GM19324 (cell line): ENCODE data around the gene GAB2.

Experiments
- ATAC-seq: cut with Tn5 transposase; IDR thresholded peaks from one replicate; pipeline ENCODE4 v1.9.1; 2021; ENCODE audit warnings: mild to moderate bottlenecking, moderate library complexity; ENCODE audit not compliant: unreplicated experiment, low FRiP score

Gene GAB2

DNA sequence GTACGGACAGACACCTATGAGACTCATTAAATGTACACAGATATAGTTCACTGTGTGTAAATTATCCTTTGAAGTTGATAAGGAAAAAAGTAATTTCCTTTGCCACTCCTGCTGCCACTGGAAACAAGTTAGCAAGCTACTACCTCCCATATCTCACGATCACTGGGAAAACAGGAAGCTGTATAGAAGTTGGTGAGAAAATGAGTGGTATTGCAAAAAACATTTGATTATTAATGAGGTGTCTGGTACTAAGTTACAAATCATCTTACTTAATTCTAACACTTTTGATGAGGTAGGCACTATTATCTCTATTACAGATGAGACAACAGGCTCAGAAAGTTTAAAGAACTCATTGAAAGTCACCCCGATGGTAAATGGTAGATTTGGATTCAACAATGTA is 68.5 kb downstream of the GAB2 start:
- ATAC-seq = no peak

DNA sequence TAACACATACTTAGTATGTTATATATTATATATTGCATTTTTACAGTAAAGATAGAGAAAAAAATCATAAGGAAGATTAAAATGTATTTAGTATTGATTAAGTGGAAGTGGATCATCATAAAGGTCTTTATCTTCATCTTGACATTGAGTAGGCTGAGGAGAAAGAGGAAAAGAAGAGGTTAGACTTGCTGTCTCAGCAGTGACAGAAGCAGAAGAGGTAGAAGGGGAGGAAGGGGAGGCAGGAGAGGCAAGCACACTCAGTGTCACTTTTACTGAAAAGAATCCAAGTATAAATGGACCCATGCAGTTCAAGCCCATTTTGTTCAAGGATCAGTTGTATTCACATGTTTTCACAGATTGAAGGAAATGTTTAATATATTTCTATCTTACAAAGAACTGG is 69.7 kb downstream of the GAB2 start:
- ATAC-seq = no peak

DNA sequence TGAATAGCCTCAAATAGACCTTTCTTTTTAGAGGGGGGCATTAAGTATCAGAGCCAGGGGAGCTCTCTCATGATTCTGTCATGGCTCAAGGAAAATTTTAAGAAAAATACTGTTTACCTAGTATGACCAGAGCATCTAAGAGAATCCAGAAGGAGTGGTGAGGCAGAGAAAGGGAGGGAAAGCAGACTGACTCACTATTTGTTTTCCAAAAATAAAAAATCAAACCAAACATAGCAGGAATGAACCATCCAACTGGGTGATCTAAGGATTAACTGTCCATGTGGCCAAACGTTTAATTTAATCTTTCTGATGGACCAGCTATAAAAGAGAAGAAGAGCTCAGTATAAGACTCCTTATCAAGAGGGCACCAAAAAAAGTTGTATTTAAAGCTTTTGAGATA is 70.8 kb downstream of the GAB2 start:
- ATAC-seq = no peak

DNA sequence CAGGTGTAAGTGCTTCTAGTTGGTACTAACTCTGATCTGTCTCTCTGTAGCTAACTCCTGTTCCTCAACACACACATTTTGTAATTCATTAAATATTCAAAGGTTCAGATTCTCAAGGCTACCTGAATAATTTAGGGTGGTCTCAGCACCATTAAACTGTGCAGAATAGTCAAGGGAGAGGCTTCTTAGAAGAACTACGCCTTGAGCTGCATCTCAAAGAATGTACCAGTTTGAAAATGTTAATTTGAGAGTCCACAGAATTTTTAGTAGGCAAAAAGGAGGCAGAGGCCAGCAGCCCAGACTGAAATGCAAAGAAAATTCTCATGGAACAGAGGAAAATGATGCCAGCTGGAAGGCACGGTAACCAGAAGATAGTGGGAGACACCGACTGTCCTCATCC is 72.2 kb downstream of the GAB2 start:
- no peak for ATAC-seq

DNA sequence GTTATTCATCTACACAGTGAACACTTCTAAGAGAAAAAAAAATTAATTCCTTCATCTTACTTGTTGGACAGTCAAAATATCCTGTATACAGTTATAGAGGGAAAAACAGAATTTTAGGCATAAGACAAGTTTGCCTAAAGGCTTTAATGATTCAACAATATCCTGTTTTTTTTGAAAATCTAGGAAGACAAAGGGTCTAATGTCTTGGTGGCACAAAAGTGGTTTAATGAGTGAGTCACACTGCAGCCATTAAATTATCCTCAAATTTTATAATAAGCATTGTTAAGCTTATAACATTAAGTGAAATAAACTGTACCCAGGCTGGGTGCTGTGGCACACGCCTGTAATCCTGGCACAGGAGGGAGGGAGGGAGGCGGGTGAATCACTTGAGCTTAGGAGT is 72.9 kb downstream of the GAB2 start:
- no peak for ATAC-seq

DNA sequence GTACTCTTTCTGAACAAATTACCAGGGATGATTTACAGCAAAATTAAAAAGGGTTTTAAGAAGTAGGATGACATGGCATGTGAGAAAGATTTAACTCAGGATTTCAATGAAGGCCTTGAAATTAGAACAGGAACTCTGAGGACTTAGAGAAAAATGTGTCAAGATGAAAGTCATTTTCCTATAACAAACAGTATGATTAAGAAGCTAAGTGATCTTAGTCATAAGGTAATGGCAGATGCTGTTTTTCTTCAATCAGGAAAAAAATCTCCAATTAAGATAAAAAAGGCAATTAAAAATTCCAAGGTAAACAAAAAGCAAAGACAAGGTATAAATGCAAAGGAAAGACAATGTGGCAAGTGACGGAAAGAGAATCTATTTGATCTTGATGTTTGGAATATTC is 73.5 kb downstream of the GAB2 start:
- ATAC-seq = no peak

DNA sequence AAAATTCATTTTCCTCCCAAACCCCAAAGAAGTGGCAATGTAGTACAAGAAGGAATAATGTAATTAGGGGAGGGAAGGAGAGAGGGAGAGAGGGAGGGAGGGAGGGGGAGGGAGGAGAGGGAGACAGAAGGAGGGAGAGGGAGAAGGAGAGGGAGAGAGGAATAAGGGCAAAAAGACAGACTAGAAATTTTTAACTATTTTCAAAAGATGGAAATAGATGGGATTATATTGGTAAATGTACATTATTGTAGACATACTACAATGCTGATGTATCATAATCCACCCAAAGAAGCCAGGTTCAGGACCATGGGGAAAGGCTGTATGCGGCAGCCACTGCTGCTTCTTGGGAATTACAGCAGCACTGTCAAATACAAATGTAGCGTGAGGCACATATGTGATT is 74.3 kb downstream of the GAB2 start:
- ATAC-seq = no peak

DNA sequence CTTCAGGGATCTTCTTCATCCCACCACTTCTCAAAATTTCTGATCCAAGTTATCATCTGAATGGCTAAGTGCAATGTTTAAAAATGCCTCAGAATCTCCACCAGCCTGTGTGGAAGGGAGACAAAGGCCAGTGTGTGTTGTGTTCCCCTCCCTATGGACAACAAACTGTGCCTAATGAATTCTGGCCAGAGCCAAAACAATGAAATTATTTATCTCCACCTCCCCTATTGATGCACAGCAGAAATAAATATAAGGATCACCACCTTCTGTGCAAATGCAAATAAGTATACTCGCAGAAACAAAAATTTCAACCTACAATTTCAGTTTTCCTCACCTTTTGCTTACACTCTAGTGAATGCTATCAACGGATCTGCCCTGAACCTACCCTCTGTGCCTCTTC is 75.8 kb downstream of the GAB2 start:
- ATAC-seq = no peak

DNA sequence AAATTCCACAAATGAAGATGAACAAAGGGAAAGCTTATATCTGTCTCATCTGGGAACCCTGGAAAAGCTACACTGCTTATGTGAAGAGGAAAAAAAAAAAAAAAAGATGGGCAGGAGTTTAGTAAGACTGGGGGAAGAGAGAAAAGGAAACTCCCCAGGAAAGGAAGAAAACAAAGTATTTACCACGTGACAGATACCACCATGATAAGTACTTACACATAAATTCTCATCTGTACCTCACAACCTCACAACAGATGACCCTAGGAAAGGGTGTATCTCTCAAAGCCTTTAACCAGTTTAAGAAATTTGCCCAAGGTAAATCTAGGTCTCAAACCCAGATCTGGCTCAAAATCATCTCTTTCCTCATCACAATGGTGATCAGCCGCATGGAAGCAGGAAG is 77.1 kb downstream of the GAB2 start:
- no peak for ATAC-seq

DNA sequence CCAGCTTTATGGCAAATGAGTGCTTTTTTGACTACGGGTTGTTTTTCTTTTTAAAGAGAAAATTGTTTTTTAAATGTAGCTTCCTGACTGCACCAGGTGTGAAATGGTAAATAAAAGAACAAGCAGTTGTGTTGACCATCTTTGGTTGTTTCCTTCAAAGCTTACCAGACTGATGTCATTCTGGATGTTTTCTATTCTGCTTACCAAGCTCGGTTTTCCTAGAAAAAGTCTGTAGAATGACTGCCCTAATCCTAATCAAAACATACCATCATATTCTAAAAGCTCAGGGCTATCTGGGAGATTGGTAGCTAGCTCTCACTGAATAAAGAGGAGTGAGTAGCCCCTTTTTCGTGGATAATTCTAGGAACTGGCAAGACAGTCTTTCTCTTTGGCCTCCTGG is 77.7 kb downstream of the GAB2 start:
- no peak for ATAC-seq

DNA sequence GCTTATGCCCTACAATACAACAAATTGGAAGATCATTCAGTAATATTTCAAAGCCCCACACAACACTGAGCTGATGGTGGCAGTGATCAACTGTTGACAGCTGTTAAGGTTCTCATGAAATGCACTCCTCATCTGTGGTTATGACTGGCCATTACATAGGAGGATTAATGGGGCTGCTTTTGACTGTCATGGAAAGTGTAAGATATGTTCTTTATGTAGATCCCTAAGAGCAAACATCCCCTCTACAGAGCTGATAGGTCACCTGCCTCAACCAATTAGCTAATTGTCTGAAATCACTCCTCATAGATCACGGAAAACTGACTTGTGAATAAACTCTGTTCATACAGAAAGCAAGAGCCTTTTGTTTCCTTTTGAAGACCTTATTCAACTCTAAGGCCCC is 78.1 kb downstream of the GAB2 start:
- no peak for ATAC-seq

DNA sequence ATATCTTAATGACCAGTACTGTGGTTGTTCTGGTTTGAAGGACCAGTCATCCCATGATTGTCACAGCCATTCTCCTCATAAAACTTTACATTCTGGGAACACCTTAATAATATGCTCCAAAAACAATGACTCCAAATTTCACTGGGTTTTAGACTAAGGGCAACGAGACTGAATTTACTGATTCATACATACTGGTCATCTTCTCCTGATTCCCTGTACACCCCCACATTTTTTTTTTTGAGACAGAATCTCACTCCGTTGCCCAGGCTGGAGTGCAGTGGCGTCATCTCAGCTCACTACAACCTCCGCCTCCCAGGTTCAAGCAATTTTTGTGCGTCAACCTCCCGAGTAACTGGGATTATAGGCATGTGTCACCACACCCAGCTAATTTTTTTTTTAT is 78.9 kb downstream of the GAB2 start:
- no peak for ATAC-seq

DNA sequence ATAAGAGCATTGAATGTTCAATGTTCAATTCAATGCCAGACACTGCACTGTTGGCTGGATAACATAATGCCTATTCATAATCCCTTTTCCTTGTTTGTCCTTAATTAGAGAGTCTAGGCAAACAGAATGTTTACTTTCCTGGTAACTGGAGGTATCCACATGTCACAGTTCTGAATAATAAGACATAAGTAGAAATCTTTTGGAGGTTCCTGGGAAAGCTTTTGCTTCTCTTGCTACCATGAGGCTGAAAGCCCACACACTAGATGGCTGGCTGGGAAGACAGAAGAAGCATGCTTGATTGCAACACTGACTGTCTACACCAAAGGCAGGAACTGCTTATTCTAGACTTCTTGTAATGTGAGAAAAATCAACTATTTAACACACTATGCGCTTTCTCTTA is 79.5 kb downstream of the GAB2 start:
- no peak for ATAC-seq

DNA sequence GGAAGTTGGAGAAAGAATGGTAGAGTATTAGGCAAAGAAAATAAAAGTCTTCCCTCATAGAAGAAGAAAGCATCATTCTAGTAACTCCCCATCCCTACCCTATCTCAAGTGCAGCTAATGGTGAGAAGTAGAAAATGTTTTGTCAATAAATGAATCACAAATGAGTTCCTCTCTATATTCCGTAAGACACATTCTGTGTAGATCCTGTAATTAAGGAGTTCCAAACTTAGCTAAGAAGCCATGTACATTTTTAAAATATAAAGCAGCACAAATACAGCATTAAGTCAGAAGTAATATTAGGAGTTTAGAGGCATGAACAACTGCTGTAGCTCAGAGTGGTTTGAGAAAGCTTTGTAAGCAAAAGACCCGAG is 80.1 kb downstream of the GAB2 start:
- no peak for ATAC-seq

DNA sequence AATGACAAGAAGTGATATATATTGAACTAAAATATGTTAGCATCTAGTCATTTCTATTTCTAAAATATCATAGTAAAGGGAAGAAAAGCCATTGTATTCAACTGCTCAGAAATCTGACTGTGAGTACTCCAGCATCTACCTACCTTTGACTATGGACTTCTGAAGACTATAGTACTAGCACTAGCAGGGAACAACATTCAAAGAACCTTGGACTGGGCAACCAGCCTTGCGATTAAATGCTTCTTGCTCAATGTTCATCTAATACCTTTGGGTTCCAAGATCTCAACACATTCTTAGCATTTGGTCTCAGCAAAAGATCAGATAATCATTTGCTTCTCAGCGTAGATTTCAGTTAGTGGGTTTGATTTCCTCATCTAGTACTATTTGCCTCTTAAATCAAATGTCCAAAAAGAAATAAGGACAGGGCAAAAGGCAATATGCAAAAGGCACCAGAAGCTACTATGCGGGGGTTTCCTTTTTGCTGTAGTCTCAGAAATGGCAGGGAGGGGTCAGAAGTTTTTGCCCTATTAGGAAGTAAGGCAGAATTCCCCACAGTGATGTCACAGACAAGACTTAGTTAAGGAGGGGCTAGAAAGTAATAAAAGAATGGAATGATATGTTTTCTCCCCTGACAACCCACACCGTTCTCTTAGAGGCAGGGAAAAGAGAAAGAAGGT is 80.6 kb downstream of the GAB2 start:
- ATAC-seq = no peak

DNA sequence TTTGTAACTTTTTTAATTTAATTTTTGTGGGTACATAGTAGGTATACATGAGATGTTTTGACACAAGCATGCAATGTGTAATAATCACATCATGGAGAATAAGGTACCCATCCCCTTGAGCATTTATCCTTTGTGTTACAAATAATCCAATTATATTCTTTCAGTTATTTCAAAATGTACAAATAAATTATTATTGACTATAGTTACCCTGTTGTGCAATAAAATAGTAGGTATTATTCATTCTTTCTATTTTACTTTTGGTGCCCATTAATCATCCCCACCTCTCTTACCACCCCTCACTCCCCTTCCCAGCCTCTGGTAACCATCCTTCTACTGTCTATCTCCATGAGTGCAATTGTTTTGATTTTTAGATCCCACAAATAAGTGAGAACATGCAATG is 83.5 kb downstream of the GAB2 start:
- ATAC-seq = no peak

DNA sequence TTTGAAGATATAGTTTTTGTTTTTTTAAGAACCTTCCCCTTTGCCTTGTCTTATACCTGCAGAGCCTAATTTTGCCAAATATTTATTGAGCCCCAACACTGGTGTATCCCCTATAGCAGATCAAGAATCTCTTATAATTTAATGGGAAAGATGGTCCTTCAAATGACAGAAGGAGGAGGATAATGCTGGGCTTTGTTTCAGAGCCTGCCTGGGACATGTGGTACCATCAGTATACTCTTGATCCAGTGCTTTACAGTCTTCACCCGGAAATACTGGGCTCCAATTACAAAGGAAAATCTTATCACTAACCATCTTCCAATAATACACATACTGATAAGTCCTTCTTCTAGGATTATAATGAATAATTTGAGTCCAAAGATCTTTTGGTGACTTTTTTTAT is 84.7 kb downstream of the GAB2 start:
- ATAC-seq = no peak

DNA sequence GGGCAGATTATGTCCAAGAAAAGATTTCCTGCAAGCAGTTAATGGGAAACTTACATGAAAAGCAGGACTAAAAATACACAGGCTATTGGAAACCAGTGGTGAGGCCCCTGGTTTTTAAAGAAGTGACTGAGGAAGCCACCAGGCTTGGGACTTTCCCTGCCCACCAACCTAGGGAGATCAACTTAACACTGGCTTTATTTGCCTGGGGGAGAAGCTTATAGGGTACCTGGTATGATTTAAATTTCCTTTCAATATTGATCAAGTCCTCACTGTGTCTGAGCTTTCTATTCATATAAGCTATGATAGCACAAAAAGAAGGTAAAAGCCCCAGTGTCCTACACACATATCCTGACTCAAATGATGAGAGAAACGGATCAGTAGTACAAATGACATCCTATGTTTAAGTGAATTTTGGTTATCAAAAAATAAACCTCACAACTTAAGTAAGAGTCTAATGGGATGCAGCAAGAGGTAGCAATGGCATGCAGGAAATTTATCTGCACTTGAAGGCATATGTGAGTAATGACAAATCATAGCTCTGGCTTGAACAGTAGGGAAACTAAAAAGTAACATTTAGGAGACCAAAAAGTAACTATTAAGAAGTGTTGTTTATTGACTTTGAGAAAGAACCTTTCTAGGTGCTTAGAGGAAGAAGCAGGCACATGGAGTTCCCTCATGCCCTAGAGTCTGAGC is 85.3 kb downstream of the GAB2 start:
- ATAC-seq = no peak

DNA sequence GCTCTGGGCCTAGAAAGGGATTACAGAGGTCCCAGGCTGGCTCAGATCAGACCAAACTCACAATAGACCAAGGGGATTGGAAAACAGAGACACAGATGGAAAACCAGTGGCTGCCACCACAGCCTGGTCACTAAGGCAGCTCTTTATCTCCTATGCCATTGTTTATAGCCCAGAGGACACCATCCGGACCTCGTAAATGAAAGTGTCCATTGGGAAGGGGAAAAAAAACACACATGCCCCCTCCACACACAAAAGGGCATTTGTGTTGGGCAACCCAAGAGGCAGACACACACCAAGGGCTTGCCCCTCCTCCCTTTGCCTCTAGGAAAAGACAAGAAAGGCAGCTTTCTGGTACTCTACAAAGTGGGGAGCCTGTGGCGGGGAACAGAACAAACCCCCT is 85.9 kb downstream of the GAB2 start:
- ATAC-seq = no peak

DNA sequence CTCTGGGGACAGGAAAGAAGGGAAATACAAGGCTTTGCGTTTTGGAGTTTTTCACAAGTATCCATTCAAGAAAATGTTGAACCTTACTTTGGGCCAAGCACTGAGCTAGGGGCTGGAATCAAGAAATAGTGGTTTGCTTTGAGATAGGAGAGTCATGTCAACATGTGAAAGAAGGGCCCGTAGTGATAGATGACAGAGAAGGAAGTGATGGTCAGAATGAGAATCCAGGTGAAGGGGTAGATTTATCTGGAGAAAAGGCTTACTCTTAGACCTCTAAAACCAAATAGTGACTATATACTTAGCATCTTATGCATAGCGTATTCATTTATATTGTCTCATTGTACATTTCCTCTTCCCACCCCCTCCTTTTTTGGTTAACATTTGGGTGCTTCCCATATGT is 87.3 kb downstream of the GAB2 start:
- ATAC-seq = no peak

DNA sequence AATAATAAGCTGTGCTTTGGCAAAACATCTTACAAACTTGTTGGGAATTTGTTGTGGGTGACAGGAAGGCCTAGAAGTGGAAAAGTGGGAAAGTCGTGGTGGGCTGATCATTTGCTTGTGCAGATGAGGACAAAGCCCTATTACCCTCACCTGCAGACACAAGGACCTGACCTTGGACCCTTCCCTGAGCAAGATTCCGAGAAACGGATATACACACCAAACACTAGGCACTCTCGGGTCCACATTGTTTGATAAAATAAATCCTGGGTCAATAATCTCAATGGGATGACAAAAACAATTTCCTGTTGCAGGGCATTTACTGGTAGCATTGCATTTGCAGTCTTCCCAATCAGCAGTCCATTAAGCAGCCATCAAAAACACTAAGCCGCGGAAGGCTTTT is 89.7 kb downstream of the GAB2 start:
- ATAC-seq = no peak

DNA sequence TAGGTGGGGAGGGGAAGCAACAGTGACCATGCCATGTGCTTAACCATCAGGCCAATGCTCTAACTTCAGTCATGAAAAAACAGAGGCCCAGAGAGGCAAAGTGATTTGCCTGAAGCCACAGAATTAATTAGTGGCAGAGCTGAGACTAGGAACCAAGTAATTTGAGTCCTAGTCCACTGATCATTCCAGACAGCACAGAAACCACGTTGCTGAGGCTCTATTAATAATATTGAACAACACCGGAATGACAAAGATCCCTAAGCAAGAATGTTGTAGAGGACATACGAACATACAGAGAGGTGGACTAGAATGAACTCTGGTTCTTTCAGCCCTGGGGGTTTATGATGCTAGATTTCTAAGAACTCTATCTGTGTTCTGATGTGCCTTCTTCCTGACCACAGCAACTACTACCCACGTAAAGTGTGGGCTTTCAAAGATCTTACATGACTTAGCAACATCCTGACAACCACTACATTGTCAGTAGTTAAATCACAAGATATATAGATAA is 92.3 kb downstream of the GAB2 start:
- ATAC-seq = peak; percentile 51
